ENCODE results near the gene EFHD1. TPM values are rescaled to one million over a fixed set of nuclear protein-coding genes. Genes with fewer than 3 reads are reported as not detected.
"Not testable (repeated sequence)": the region's sequence is repeated elsewhere in the genome, so short reads cannot be mapped to it uniquely, and the experiment has no call there.

EFHD1 gene
- total RNA-seq, 1 experiment from 2014 or later, result 20.7 TPM

GRCh38 chr2:232685391-232685790 lies 52.0 kb downstream of the EFHD1 start:
- not testable (repeated sequence) for H3K36me3 ChIP-seq; DNase-seq; H3K27ac ChIP-seq; H3K4me3 ChIP-seq; H3K27me3 ChIP-seq; H3K9me3 ChIP-seq (replicated peaks)
- peaks cover 21% of the 10 kb centered on the region for H3K4me1 ChIP-seq

DNA sequence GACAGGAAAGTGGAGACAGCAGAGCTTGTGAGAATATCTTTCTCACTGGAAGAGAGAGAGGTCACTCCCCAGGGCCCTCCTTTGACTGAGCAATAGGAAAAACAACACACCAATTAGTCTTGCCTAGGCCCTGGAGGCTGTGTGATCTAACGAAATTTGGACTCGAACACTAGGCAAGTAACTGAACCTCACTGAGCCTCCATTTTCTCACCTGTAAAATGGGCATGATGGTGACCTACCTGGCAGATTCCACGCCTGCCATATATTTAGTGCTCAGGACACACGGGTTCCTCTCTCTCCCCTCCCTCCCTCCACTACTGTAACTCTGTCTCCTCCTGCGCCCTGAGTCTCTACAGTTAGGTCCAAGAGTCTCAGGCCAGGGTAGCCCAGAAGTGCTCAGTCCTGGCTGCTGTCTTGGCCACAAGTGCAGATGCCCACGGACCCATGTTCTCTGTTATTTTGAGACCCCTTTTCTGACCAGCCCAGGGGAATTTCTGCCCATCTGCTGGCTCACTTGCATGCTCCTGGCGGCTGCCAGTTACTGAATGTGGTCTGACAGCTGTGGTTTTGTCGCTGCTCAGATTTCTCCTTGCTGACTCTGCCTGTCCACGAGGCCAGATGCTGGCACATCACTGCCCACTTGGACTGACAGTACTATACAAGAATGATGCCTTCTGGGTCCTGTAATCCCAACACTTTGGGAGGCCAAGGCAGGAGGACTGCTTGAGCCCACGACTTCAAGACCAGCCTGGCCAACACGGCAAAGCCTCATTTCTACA lies 54.2 kb downstream of the EFHD1 start:
- peak; percentile 79 to 81 for DNase-seq
- H3K9me3 ChIP-seq (replicated peaks), result no peaks in the 10 kb centered on the region
- no peak overlapping the region for H3K4me3 ChIP-seq
- no peak overlapping the region for H3K27ac ChIP-seq
- H3K4me1 ChIP-seq, result peaks cover 21% of the 10 kb centered on the region
- no peaks in the 10 kb centered on the region for H3K36me3 ChIP-seq
- H3K27me3 ChIP-seq, result no peaks in the 10 kb centered on the region

DNA sequence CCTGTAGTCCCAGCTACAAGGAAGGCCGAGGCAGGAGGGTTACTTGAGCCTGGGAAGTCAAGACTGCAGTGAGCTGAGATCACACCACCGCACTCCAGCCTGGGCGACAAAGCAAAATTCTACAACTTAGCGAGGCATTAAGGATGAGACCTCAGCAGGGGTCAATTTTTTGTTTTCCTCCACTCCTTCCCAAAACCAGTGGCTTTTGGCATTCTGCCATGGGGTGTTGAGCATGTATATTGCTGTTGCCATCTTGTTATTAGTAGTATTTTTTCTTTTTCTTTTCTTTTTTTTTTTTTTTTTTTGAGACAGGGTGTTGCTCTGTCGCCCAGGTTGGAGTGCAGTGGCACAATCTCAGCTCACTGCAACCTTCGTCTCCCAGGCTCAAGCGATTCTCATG lies 54.8 kb downstream of the EFHD1 start:
- no peaks in the 10 kb centered on the region for H3K36me3 ChIP-seq
- H3K27ac ChIP-seq, result no peak overlapping the region
- peak; percentile 47 to 64 for DNase-seq
- no peaks in the 10 kb centered on the region for H3K9me3 ChIP-seq (replicated peaks)
- no peaks in the 10 kb centered on the region for H3K27me3 ChIP-seq
- H3K4me3 ChIP-seq, result no peak overlapping the region
- peaks cover 21% of the 10 kb centered on the region for H3K4me1 ChIP-seq

DNA sequence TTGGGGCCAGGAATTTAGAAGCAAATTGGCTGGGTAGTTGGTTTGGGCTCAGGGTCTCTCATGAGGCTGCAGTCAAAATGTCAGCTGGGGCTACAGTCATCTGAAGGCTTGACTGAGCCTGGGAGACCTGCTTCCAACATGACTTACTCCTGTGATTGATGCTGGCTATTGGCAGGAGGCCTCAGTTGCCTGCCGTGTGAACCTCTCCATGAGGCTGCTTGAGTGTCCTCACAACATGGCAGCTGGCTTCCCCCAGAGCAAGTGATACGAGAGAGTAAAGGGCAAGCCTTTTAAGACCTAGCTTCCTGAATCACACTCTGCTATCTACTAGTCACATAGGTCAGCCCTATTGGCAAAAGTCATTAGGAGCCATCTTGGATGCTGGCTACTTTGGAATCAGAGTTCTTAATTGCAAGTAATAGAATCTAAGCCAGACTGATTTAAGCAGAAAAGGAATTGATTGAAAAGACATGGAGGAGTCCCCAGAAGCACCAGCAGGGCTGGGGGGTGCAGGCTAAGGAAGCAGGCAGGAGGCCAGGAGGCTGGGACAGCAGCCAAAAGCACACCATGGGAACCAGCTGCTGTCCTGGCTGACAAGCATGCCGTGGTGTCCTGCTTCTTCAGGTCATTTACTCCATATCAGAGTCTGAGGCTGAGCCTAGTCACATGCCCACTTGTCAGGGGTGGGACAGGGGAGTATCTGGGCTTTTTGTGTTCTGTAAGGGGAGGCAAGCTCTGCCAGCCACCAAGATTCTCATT lies 55.9 kb downstream of the EFHD1 start:
- DNase-seq, result peak; percentile 82 to 90

GRCh38 chr2:232691117-232691516 lies 57.7 kb downstream of the EFHD1 start:
- not testable (repeated sequence) for H3K36me3 ChIP-seq; DNase-seq; H3K9me3 ChIP-seq (replicated peaks); H3K4me3 ChIP-seq; H3K27ac ChIP-seq; H3K27me3 ChIP-seq
- H3K4me1 ChIP-seq, result peaks cover 21% of the 10 kb centered on the region

More for the DNA sequence above, 55.9 kb downstream of the EFHD1 start:
- no peaks in the 10 kb centered on the region for H3K9me3 ChIP-seq (replicated peaks)
- H3K27ac ChIP-seq, result no peak overlapping the region
- H3K4me3 ChIP-seq, result no peak overlapping the region
- no peaks in the 10 kb centered on the region for H3K27me3 ChIP-seq
- no peaks in the 10 kb centered on the region for H3K36me3 ChIP-seq
- peaks cover 21% of the 10 kb centered on the region for H3K4me1 ChIP-seq

GRCh38 chr2:232693344-232693743 lies 59.9 kb downstream of the EFHD1 start:
- Histone ChIP-seq H3K9me3 (replicated peaks) (no peaks in the 10 kb centered on the region), H3K4me3 (no peak overlapping the region), H3K36me3 (no peaks in the 10 kb centered on the region), H3K27ac (no peak overlapping the region), H3K4me1 (peaks cover 17% of the 10 kb centered on the region), H3K27me3 (no peaks in the 10 kb centered on the region)
- no peak for DNase-seq

GRCh38 chr2:232696609-232697058 lies 63.2 kb downstream of the EFHD1 start:
- DNase-seq, result no peak
- no peaks in the 10 kb centered on the region for H3K27me3 ChIP-seq
- peak overlapping the region; percentile 100 for H3K4me3 ChIP-seq
- H3K9me3 ChIP-seq (replicated peaks), result no peaks in the 10 kb centered on the region
- peak overlapping the region; percentile 90; the same call in 1 of the 2 replicates for H3K27ac ChIP-seq
- peaks cover 12% of the 10 kb centered on the region for H3K36me3 ChIP-seq
- H3K4me1 ChIP-seq, result peaks cover 12% of the 10 kb centered on the region

GRCh38 chr2:232697059-232697806 lies 63.8 kb downstream of the EFHD1 start, which contains the start of gene GIGYF2:
Gene GIGYF2, plus strand, starts transcription at chr2:232697331. Its CDS starts 37,867 bp downstream, at chr2:232735198.
- Histone ChIP-seq H3K27me3 (no peaks in the 10 kb centered on the region), H3K36me3 (peaks cover 12% of the 10 kb centered on the region), H3K4me3 (peak within 1 kb of the TSS; percentile 100), H3K27ac (peak within 1 kb of the TSS; percentile 90), H3K4me1 (peaks cover 12% of the 10 kb centered on the region), H3K9me3 (replicated peaks) (no peaks in the 10 kb centered on the region)
- DNase-seq, result peak; percentile 98 to 99

GRCh38 chr2:232697807-232698110 lies 64.4 kb downstream of the EFHD1 start:
- peaks cover 12% of the 10 kb centered on the region for H3K36me3 ChIP-seq
- no peaks in the 10 kb centered on the region for H3K27me3 ChIP-seq
- peak overlapping the region; percentile 100 for H3K4me3 ChIP-seq
- H3K9me3 ChIP-seq (replicated peaks), result no peaks in the 10 kb centered on the region
- peak overlapping the region; percentile 90 for H3K27ac ChIP-seq
- H3K4me1 ChIP-seq, result peaks cover 12% of the 10 kb centered on the region
- peak in 1 of 2 experiments; percentile 72 for DNase-seq

- H3K4me3 ChIP-seq, result peak overlapping the region; percentile 100
- no peak for DNase-seq
- H3K27ac ChIP-seq, result no peak overlapping the region
- H3K36me3 ChIP-seq, result peaks cover 19% of the 10 kb centered on the region
- no peaks in the 10 kb centered on the region for H3K9me3 ChIP-seq (replicated peaks)
- H3K27me3 ChIP-seq, result no peaks in the 10 kb centered on the region
- H3K4me1 ChIP-seq, result peaks cover 12% of the 10 kb centered on the region
Measured at GRCh38 chr2:232698556-232699091, 65.2 kb downstream of the EFHD1 start.

- H3K27ac ChIP-seq, result no peak overlapping the region
- peaks cover 12% of the 10 kb centered on the region for H3K4me1 ChIP-seq
- no peaks in the 10 kb centered on the region for H3K27me3 ChIP-seq
- H3K36me3 ChIP-seq, result peaks cover 24% of the 10 kb centered on the region
- H3K4me3 ChIP-seq, result no peak overlapping the region
- H3K9me3 ChIP-seq (replicated peaks), result no peaks in the 10 kb centered on the region
- no peak for DNase-seq
Measured at GRCh38 chr2:232699110-232699509, 65.7 kb downstream of the EFHD1 start.

DNA sequence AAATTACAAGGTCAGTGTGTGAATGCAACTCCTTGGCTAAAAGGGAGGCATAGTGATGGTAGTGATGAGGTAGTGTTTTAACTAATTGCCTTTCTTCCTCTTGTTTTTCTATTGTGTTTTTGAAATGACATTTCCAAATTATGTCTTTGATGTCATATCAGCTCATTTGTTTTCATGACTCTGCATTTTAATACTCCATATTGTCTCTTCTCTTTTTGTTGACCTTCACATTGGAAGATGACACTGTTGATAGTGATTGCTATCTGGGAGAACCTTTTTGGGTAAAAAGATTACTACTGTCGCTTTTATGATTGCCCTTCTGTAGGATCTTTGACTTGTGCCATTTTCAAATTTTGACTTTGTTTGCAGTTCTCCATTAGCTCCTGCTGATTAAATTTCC lies 66.8 kb downstream of the EFHD1 start:
- no peak for DNase-seq
- no peak overlapping the region for H3K27ac ChIP-seq
- H3K4me3 ChIP-seq, result no peak overlapping the region
- peaks cover 32% of the 10 kb centered on the region for H3K36me3 ChIP-seq
- no peaks in the 10 kb centered on the region for H3K9me3 ChIP-seq (replicated peaks)
- no peaks in the 10 kb centered on the region for H3K27me3 ChIP-seq
- H3K4me1 ChIP-seq, result peaks cover 12% of the 10 kb centered on the region

DNA sequence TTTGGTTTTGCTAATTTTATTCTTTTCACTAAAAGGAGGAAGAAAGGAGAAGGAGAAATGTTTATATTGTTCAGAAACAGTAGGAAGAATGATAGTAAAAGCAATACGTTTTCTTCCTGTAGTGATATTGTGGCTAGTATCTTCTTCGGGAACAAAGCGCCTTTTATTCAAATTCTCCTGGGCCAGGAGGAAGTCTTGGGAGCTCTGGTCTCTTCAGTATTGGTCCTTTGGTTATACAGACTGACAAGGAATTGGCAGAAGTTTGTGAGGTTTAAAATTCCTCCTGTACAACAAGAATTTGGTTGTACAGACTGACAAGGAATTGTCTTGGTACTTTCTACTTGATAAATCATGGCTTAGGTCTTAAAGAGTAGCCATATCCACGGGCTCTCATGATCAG lies 73.7 kb downstream of the EFHD1 start:
- H3K4me1 ChIP-seq, result no peaks in the 10 kb centered on the region
- H3K27ac ChIP-seq, result no peak overlapping the region
- DNase-seq, result no peak
- H3K27me3 ChIP-seq, result no peaks in the 10 kb centered on the region
- no peaks in the 10 kb centered on the region for H3K9me3 ChIP-seq (replicated peaks)
- H3K4me3 ChIP-seq, result no peak overlapping the region
- peaks cover 71% of the 10 kb centered on the region for H3K36me3 ChIP-seq

DNA sequence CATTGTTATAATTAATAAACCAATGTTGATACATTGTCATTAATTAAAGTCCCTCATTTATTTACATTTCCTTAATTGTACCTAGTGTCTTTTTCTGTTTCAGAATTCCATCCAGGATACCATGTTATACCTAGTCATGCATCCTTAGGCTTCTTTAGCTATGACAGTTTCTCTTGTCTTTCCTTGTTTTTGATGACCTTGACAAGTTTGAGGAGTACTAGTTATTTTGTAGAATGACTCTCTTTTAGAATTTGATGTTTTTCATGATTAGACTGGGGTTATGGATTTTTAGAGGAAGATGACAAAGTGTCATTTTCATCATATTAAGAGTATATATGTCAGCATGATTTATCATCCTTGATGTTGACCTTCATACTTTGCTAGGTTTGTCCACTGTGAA lies 80.1 kb downstream of the EFHD1 start:
- DNase-seq, result no peak
- H3K36me3 ChIP-seq, result peaks cover 53% of the 10 kb centered on the region
- no peaks in the 10 kb centered on the region for H3K4me1 ChIP-seq
- no peaks in the 10 kb centered on the region for H3K9me3 ChIP-seq (replicated peaks)
- H3K27me3 ChIP-seq, result no peaks in the 10 kb centered on the region
- H3K27ac ChIP-seq, result no peak overlapping the region
- H3K4me3 ChIP-seq, result no peak overlapping the region

All from SJCRH30 (cell line).